HUES6 (cell line): ENCODE data around the gene ANKEF1.
"Not testable (repeated sequence)": the region's sequence is repeated elsewhere in the genome, so short reads cannot be mapped to it uniquely, and the experiment has no call there.

Experiments used
- H3K27ac ChIP-seq: 2 replicates; pipeline ENCODE4 v1.7.0; 2013; ENCODE audit warnings: low read depth, mild to moderate bottlenecking, low read length, inconsistent platforms
- H3K27me3 ChIP-seq: 2 replicates; pipeline ENCODE4 v1.6.1; 2013; ENCODE audit warnings: low read length; ENCODE audit not compliant: control insufficient read depth, insufficient read depth
- H3K36me3 ChIP-seq: 2 replicates; pipeline ENCODE4 v1.6.1; 2013; ENCODE audit warnings: low read length; ENCODE audit not compliant: control insufficient read depth, insufficient read depth
- H3K4me1 ChIP-seq: 2 replicates; pipeline ENCODE4 v1.6.1; 2013; ENCODE audit warnings: low read length; ENCODE audit not compliant: control insufficient read depth, insufficient read depth
- H3K4me3 ChIP-seq: 2 replicates; pipeline ENCODE4 v1.5.1; 2013; ENCODE audit warnings: low read depth, low read length
- H3K9ac ChIP-seq: one replicate; pipeline ENCODE4 v1.6.1; 2013; ENCODE audit warnings: mild to moderate bottlenecking, low read length
- H3K9me3 ChIP-seq: 2 replicates; pipeline ENCODE4 v1.6.1; 2013; ENCODE audit warnings: low read depth, low read length; ENCODE audit not compliant: control insufficient read depth, insufficient read depth

The ANKEF1 gene

GRCh38 chr20:10005885-10006284 lies 28.9 kb upstream of the ANKEF1 start:
- Histone ChIP-seq H3K4me3 (no peak overlapping the region), H3K36me3 (no peaks in the 10 kb centered on the region), H3K9me3 (no peaks in the 10 kb centered on the region), H3K27me3 (no peaks in the 10 kb centered on the region), H3K27ac (no peak overlapping the region), H3K4me1 (peaks cover 17% of the 10 kb centered on the region), H3K9ac (no peak overlapping the region)

GRCh38 chr20:10006447-10007090 lies 28.2 kb upstream of the ANKEF1 start:
- Histone ChIP-seq H3K36me3 (no peaks in the 10 kb centered on the region), H3K4me3 (no peak overlapping the region), H3K27ac (no peak overlapping the region), H3K9ac (no peak overlapping the region), H3K27me3 (no peaks in the 10 kb centered on the region), H3K9me3 (no peaks in the 10 kb centered on the region), H3K4me1 (peaks cover 17% of the 10 kb centered on the region)

- Histone ChIP-seq H3K27me3 (no peaks in the 10 kb centered on the region), H3K27ac (no peak overlapping the region), H3K36me3 (no peaks in the 10 kb centered on the region), H3K4me1 (peaks cover 17% of the 10 kb centered on the region), H3K9me3 (no peaks in the 10 kb centered on the region), H3K9ac (no peak overlapping the region), H3K4me3 (no peak overlapping the region)
These were observed 27.6 kb upstream of the ANKEF1 start for GRCh38 chr20:10007158-10007557.

- no peak overlapping the region for H3K4me3 ChIP-seq
- H3K9ac ChIP-seq = no peak overlapping the region
- no peaks in the 10 kb centered on the region for H3K9me3 ChIP-seq
- no peak overlapping the region for H3K27ac ChIP-seq
- H3K27me3 ChIP-seq = no peaks in the 10 kb centered on the region
- H3K36me3 ChIP-seq = no peaks in the 10 kb centered on the region
- peaks cover 17% of the 10 kb centered on the region for H3K4me1 ChIP-seq
These were observed 27.0 kb upstream of the ANKEF1 start for GRCh38 chr20:10007747-10008146.

- Histone ChIP-seq H3K9me3 (no peaks in the 10 kb centered on the region), H3K4me3 (no peak overlapping the region), H3K27me3 (no peaks in the 10 kb centered on the region), H3K4me1 (no peaks in the 10 kb centered on the region), H3K27ac (no peak overlapping the region), H3K9ac (no peak overlapping the region), H3K36me3 (no peaks in the 10 kb centered on the region)
These were observed 22.3 kb upstream of the ANKEF1 start for GRCh38 chr20:10012464-10012863.

GRCh38 chr20:10014431-10014830 lies 20.4 kb upstream of the ANKEF1 start:
- H3K9ac ChIP-seq = no peak overlapping the region
- H3K4me3 ChIP-seq = no peak overlapping the region
- H3K4me1 ChIP-seq = no peaks in the 10 kb centered on the region
- no peaks in the 10 kb centered on the region for H3K27me3 ChIP-seq
- no peak overlapping the region for H3K27ac ChIP-seq
- no peaks in the 10 kb centered on the region for H3K9me3 ChIP-seq
- no peaks in the 10 kb centered on the region for H3K36me3 ChIP-seq

- Histone ChIP-seq H3K4me3 (no peak overlapping the region), H3K27me3 (no peaks in the 10 kb centered on the region), H3K9ac (no peak overlapping the region), H3K9me3 (no peaks in the 10 kb centered on the region), H3K4me1 (no peaks in the 10 kb centered on the region), H3K36me3 (no peaks in the 10 kb centered on the region), H3K27ac (no peak overlapping the region)
These were observed 13.8 kb upstream of the ANKEF1 start for GRCh38 chr20:10020937-10021336.

GRCh38 chr20:10022625-10023024 lies 12.2 kb upstream of the ANKEF1 start:
- no peaks in the 10 kb centered on the region for H3K4me1 ChIP-seq
- H3K27ac ChIP-seq = no peak overlapping the region
- H3K4me3 ChIP-seq = no peak overlapping the region
- H3K9me3 ChIP-seq = no peaks in the 10 kb centered on the region
- H3K36me3 ChIP-seq = no peaks in the 10 kb centered on the region
- no peaks in the 10 kb centered on the region for H3K27me3 ChIP-seq
- no peak overlapping the region for H3K9ac ChIP-seq

GRCh38 chr20:10023911-10024310 lies 10.9 kb upstream of the ANKEF1 start:
- Histone ChIP-seq H3K27me3 (no peaks in the 10 kb centered on the region), H3K27ac (no peak overlapping the region), H3K9me3 (no peaks in the 10 kb centered on the region), H3K4me3 (no peak overlapping the region), H3K4me1 (no peaks in the 10 kb centered on the region), H3K9ac (no peak overlapping the region), H3K36me3 (no peaks in the 10 kb centered on the region)

GRCh38 chr20:10031451-10032215 lies 3.2 kb upstream of the ANKEF1 start:
- H3K9me3 ChIP-seq, H3K27ac ChIP-seq, H3K36me3 ChIP-seq: not testable (repeated sequence)

GRCh38 chr20:10032269-10032668 lies 2.5 kb upstream of the ANKEF1 start:
- not testable (repeated sequence) for H3K9me3 ChIP-seq, H3K4me3 ChIP-seq, H3K27ac ChIP-seq, H3K27me3 ChIP-seq, H3K36me3 ChIP-seq, H3K9ac ChIP-seq, H3K4me1 ChIP-seq

More at GRCh38 chr20:10031451-10032215, 3.2 kb upstream of the ANKEF1 start:
- not testable (repeated sequence) for H3K9ac ChIP-seq, H3K4me1 ChIP-seq, H3K4me3 ChIP-seq, H3K27me3 ChIP-seq
